OCI-LY7 (cell line): ENCODE measurements around the gene HNMT.

Experiments used
- CTCF ChIP-seq: fragments of 200-600 bp; sonication (generic); conservative IDR thresholded peaks from 2 replicates; pipeline ENCODE4 v1.5.1; 2014; ENCODE audit warnings: mild to moderate bottlenecking, antibody characterized with exemption, low read length, moderate library complexity, mixed read lengths
- EZH2phosphoT487 ChIP-seq: fragments of 200-600 bp; sonication (generic); IDR thresholded peaks from 2 replicates; pipeline ENCODE4 v1.6.1; 2018; ENCODE audit warnings: low read depth, borderline replicate concordance, mild to moderate bottlenecking, mixed run types, antibody characterized with exemption, low read length, moderate library complexity, mixed read lengths

GRCh38 chr2:137939026-137939425, 25.2 kb upstream of the HNMT start:
- TF ChIP-seq CTCF (no peak), EZH2phosphoT487 (no peak)
